Activated naive CD4-positive, alpha-beta T cell (primary cell): ENCODE results near the gene RCC1.
"Not testable (repeated sequence)": the region's sequence is repeated elsewhere in the genome, so short reads cannot be mapped to it uniquely, and the experiment has no call there.

Experiments used
- DNase-seq, 4 experiments: peaks; one replicate each; lab custom pipeline; 2025; lab: John Stamatoyannopoulos, UW

RCC1 gene

DNA sequence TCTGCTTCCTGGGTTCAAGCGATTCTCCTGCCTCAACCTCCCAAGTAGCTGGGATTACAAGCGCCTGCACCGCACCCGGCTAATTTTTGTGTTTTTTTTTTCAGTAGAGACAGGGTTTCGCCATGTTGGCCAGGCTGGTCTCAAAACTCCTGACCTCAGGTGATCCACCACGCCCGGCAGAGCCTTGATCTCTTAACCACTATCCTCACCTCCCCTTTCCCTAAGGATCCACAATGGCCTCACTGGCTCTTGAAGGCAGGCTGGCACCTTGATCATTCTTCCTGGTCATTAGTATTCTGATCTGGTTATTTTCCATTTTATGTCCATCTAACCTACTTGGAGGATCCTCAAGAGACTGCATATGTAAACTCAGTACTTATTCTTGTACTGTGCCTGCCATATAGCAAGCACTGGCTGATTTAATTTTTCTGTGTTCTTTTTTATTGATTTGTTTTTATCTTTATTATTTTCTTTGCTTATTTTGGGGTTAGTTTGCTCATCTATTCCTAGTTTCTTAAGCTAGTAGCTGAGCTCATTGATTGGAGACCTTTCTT is 6.3 kb downstream of the RCC1 start:
- no peak for DNase-seq

DNA sequence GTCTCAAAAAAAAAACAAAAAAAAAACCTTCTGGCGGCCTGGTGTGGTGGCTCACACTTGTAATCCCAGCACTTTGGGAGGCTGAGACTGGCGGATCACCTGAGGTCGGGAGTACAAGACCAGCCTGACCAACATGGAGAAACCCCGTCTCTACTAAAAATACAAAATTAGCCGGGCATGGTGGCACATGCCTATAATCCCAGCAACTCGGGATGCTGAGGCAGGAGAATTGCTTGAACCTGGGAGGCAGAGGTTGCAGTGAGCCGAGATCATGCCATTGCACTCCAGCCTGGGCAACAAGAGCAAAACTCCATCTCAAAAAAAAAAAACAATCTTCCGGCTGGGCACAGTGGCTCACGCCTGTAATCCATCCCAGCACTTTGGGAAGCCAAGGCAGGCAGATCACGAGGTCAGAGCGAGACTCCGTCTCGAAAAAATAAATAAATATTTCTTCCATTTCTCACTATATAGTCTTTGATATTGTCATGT is 8.6 kb downstream of the RCC1 start:
- DNase-seq, result not testable (repeated sequence)

DNA sequence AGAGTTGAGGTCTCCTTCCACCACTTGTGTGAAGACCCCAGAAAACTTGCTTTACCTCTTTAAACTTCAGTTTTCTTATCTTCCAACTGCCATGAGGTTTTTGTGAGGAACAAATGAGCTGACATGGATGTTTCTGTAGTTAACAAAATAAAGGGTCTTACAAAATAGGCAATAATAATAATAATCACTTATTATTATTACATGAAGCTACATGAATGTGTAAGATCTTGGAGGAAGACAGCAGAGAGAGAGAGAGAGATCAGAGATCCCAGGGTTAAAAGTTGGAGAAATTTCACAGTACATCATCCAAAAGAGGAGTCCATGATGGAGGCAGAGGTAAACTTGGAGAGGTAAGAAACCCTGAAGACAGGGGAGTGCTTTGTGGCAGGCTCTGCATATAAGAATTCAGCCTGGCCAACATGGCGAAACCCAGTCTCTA is 10.7 kb downstream of the RCC1 start:
- DNase-seq, result no peak

DNA sequence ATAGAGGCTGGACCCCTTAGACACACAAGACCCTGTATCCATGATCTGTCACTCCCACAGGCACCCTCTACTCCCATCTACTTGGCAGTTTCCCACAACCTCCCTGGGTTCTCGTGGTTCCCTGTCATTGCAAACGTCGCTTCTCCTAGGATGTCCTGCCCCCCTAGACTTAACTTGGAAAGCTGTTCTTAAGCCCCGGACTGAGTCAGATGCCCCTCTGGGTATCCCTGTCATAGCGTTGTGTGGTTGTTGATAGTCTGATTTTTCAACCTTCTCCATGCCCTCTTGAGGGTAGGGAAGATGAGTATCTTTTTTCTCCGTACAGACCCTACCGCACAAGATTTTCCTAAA is 11.8 kb downstream of the RCC1 start:
- no peak for DNase-seq

DNA sequence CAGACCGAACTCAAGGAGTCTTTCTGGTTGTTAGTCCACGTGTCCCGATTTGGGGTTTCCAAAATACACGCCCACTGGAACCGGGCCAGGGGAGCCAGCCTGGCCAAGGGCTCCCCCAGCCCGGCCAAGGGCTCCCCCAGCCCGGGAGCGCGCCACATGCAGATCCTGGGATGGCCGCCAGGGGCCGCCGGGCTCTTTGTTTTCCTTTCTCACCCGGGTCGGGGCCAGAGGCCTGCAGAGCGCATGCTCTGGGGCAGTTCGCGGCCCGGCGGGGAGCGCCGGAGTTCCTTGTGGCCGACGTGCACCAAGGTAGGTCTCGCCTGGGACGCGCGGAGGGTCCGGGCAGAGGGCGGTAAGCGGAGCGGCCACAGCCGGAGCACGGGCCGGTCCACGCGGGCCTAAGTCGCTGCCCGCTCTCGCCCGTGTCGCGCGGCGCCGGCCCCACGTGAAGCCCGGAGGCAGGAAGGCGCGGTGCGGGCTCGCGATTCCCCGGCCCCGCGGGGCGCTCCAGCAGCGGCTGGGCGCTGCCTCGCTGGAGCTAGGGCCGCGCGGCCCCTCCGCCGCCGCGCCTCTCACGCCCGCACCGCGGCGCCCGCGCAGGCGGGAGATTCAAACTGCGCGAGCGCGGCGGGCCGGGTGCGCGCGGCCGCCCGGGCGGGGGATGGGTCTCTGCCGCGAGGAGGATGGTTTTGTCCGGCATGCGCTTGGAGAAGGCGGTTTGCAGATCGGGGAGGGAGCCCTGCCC is 12.3 kb downstream of the RCC1 start:
- peak; percentile 80 to 85 (median 84) for DNase-seq

DNA sequence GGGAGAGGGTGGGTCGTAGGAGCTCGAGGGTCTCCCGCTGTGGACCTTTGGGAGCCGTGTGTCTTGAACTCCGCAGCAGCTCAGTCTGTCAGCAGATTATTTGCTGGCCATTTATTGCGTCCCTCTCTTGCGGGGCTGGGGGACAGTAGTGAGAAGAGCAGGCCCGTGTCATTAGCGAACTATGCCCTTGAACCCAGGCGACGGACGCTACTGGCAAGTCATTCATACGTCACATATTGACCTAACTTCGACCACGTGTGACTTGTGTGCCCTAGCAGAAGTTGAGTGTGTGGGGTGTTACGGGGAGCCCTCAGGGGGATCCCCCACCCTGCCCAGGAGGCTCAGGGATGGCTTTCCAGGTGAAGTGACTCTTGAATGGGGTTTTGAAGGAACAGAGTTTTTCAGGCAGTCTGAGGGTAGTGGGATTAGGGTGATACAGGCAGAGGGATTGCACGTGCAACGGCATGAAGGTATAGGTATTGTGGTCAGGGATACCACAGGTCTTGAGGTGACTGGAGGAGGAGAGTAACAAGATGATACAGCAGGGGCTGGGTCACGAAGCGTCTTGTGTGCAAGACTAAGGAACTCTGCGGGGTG is 13.0 kb downstream of the RCC1 start:
- DNase-seq, result no peak

DNA sequence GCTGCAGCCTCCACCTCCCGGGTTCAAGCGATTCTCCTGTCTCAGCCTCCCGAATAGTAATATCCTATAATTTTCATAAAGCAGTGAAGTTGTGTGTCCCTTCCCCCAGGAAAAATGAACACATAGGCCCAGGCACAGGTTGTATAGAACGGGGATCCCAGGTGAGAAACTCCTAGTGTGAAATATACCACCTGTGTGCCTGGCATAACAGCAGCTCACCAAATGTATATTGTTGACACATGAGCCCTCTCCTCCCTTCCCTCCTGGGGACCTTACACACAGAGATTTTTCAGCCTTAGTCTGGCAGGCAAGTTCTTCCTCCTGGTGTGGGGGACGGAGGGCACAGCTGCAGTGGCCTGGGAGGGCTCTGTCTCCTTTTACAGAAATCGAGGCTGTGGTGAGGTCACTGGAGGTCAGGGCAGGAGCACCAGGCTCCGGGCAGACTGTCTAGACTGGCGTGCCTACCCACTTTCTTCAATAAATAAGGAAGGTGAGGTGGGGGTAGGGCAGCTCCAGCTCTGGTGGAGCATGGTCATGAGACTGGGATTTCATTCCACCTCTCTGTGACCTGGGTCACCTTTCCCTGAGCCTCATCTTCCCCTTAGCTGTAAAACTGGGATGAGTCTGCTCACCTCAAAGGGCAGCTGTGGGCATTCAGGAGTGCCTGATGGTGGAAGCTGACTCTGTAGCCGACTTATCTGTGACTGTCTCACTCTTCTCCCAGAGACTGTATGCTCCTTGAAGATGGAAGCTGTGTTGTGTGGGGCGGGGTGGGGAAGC is 14.3 kb downstream of the RCC1 start:
- no peak for DNase-seq

DNA sequence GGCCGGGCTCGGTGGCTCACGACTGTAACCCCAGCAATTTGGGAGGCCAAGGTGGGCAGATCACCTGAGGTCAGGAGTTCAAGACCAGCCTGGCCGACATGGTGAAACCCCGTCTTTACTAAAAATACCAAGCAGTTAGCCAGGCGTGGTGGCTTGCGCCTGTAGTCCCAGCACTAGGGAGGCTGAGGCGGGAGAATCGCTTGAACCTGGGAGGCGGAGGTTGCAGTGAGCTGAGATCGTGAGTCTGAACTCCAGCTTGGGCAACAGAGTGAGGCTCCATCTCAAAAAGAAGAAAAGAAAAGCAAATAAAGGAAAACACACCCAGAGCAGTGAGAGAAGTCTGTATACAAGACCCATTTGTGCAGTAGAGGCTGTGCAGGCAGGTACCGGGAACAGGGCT is 15.0 kb downstream of the RCC1 start:
- DNase-seq, result not testable (repeated sequence)

DNA sequence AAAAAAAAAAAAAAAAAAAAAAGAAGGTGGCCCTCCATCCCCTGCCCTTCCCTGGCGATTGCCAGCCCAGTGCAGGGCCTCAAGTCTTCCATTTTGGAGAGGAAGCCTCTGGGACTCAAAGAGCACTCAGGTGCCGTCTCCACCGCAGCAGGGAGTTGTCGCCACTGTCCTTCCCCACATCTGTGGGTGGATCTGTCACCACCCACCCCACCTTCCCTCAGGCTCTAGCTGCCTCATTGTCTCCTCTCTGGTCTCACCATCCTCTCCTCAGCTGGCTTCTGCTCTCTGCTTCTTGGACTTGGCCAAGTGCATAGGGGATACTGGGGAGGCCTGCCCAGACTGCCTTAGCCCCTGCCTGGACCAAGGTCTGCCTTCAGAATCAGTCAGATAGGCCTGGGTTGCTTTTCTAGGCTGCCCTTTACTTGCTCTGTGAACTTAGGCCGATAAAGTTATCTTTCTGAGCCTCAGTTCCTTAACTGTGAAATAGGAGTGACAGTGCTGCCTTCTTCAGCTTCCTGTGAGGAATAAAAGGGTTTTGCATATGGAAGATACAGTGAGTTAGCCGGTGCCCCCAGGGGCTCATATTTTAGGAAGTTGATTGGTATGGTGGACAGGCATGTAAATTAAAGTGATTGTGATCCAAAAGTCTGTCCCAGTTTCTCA is 15.8 kb downstream of the RCC1 start:
- DNase-seq, result no peak

DNA sequence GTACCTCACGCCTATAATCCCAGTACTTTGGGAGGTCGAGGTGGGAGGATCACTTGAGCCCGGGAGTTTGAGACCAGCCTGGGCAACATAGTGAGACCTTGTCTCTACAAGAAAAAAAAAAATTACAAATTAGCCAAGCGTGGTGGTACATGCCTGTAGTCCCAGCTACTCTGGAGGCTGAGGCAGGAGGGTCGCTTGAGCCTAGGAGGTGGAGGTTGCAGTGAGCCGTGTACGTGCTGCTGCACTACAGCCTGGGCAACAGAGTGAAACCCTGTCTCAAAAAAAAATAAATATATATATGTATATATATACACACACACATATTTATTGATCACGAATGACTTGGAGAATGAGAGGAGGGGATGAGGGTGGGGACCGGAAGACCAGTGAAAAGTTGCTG is 16.7 kb downstream of the RCC1 start:
- not testable (repeated sequence) for DNase-seq

DNA sequence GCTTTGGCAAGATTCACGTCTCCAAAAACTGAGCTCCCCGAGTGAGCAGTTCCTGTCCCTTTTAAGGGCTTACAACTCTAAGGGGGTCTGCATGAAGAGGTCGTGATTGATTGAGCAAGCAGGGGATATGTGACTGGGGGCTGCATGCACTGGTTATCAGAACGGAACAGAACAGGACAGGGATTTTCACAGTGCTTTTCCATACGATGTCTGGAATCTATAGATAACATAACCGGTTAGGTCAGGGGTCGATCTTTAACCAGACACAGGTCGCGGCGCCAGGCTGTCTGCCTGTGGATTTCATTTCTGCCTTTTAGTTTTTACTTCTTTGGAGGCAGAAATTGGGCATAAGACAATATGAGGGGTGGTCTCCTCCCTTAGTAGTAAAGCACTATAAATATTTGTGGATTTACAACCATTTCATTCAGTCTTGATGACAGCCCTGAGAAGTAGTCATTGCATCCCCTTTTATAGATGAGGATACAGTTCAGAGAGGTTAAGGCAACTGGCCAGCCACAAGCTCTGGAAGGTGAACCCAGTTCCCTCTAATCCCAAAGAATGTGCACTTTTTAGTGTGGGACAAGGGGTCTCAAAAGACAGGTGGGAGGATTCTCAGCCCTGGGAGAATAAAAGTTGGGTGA is 19.3 kb downstream of the RCC1 start:
- DNase-seq, result not testable (repeated sequence)

DNA sequence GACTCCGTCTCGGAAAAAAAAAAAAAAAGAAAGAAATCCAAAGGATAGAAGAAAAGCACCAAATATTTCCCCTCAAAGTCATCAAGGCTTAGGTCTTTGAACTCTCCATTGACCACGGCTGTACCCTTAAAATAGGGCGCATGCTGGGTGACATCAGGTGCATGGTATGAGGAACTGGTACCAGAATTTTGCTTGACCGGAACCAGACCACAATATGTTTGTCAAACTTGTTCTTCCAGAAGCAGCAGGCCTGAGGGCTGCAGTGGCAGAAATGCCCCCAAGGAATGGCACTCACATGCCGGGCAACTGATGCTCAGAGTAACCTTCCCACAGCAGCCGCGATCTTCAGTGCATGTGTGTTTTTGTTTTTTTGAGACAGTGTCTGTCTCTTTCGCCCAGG is 21.0 kb downstream of the RCC1 start:
- DNase-seq, result no peak

DNA sequence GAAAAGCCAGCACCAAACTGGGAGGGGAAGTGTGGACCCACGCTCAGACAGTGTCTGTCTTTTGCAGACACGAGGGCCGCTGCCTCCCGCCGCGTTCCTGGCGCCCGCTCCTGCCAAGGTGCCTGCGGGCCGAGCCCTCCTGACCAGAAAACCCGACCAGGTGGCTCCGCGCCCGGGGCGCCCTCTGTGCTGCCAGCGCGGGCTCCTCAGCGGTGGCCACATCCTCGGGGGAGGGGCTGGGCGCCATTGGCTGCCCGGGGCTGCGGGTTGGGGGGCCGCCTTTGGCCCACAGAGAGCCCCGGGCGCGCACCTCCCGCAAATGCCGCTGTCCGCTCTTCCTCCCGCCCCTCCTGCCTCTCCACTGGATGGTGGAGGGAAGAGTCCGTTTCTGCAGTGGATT is 24.6 kb downstream of the RCC1 start:
- DNase-seq, result no peak

DNA sequence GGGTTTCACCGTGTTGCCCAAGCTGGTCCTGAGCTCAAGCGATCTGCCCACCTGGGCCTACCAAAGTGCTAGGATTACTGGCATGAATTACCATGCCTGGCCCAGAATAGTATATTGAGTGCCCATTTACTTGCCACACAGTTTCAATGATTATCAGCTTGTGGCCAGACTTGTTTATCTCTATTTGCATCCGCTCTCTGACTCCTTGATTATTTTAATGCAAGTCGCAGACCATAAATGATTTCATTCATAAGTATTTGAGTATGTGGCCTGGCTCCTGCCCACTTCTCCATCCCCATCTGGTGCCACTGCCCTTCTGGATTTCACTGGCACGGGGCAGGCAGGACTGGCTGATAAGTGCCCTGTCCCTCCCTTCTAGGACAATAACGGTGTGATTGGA is 28.8 kb downstream of the RCC1 start:
- DNase-seq, result no peak

DNA sequence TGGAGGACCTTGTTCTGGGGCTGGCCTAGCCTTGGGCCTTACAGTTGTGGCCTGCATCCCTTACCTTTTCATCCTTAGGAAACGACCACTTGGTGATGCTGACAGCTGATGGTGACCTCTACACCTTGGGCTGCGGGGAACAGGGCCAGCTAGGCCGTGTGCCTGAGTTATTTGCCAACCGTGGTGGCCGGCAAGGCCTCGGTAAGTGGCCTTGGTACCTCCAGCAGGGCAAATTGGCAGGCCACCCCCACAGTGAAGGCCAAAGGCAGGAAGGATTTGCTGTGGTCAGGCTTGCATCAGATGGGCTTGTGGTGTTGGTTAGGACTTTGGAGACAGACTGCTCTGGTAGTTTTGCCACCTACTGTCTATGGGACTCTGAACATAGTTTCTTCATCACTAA is 29.3 kb downstream of the RCC1 start:
- no peak for DNase-seq

DNA sequence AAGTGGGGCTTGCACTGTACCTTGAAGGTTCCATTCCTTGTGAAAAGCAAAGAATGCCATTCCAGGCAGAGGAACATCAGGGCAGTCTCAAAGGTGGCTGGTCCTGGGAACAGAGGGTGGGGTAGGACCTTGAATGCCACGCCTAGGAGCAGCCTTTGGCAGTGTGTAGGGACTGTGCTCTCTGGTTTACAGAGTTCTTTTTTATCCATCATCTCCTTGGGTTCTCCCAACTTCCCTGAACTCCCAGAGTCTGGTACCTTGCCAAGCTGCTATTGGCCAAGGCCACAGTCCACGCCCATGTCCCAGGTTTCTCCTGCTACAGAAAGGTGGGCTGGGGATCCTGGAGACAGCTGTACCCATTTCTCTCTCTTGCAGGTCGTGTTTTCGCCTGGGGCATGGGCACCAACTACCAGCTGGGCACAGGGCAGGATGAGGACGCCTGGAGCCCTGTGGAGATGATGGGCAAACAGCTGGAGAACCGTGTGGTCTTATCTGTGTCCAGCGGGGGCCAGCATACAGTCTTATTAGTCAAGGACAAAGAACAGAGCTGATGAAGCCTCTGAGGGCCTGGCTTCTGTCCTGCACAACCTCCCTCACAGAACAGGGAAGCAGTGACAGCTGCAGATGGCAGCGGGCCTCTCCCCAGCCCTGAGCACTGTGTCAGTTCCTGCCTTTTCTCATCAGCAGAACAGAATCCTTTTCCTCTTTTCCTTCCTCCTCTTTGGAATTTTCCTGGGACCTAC is 31.8 kb downstream of the RCC1 start:
- no peak for DNase-seq

DNA sequence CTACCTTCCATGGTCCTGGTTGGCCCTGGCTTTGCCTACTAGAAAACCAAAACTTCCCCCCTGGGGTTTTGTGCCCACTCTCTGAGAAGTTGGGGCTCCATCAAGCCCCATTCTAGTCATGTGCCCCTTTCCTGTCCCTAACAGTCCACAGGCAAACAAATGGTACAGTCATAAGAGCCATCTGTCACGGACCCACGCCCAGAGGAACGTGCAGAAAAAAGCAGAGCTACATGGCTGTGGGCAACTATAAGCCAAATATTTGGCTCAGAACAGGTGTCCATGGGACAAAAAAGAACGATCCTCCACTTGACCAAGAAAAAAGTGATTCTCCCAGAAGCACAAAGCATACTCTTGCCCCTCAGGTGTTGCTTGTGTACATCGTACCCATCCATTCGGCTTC is 32.4 kb downstream of the RCC1 start:
- no peak for DNase-seq

DNA sequence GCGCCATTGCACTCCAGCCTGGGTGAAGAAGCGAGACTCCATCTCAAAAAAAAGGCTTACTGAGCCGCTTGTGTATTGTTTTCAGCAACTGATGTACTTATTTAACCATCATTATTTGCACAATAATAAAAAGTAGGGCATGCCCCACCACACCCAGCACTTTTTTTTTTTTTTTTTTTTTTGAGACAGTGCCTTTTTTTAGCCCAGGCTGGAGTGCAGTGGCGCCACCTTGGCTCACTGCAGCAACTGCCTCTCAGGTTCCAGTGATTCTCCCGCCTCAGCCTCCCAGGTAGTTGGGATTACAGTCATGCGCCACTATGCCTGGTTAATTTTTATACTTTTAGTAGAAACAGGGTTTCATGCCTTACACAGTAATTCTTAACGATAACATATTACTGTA is 34.8 kb downstream of the RCC1 start:
- no peak for DNase-seq

DNA sequence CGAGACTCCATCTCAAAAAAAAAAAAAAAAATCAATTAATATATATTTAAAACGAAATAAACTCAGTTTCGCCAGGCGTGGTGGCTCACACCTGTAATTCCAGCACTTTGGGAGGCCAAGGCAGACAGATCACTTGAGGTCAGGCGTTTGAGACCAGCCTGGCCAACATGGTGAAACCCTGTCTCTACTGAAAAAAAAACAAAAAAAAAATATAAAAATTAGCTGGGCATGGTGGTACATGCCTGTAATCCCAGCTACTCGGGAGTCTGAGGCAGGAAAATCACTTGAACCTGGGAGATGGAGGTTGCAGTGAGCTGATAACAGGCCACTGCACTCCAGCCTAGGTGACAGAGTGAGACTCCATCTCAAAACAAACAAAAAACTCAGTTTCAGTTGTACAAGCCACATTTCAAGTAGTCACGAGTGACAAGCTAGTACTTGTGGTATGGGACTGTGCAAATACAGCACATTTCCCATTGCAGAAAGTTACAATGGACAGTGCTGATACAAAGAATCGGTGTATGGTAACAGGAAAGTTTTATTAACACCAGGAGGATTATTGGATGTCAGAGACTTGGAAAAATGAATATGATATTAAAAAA is 35.7 kb downstream of the RCC1 start:
- DNase-seq, result not testable (repeated sequence)

DNA sequence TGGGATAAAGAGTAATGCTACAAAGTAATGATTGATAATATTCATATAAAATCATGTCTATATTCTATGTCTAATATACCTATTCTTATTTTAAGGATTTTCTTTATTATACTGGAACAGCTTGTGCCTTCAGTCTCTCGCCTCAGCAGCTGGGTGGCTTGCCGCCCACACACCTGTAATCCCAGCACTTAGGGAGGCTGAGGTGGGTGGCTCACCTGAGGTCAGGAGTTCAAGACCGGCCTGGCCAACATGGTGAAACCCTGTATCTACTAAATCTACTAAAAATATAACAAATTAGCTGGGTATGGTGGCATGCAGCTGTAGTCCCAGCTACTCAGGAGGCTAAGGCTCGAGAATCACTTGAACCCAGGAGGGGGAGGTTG is 39.4 kb downstream of the RCC1 start:
- no peak for DNase-seq

DNA sequence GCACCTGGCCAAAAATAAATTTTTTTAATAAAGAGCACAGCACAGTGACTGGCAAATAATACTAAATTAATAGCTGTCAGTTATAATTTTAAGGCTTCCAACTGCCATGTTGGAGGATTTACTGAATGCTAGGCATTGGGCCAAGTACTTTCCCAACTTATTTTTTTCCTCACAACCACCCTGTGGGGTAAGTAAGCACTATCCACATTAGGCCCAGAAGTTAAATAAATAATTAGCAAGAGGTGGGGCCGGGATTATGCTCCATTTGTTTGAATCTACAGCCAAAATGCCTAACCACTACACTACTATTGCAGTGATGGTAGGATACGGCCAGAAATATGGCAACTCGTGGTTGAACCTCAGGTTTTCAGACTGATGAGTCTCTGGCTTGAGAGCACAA is 42.5 kb downstream of the RCC1 start:
- no peak for DNase-seq
